Peyer's patch (tissue), 4 donors: ENCODE data around the gene PHRF1.

Experiments used
- POLR2A ChIP-seq, 2 donors: fragments of 450-650 bp; IDR thresholded peaks; one replicate each; pipeline ENCODE4 v1.5.1; 2017; ENCODE audit warnings: antibody characterized with exemption in 2 of 2, mild to moderate bottlenecking in 2 of 2, moderate library complexity in 2 of 2
- TF ChIP-seq, protein P1 (sequence below), 6 experiments: fragments of 450-650 bp in 4 of 6; fragments of 200-600 bp in 2 of 6; sonication (generic) in 1 of 6; IDR thresholded peaks; one replicate each; pipeline ENCODE4 v1.5.1; 2017 to 2019; ENCODE audit warnings: antibody characterized with exemption in 6 of 6, mild to moderate bottlenecking in 3 of 6, moderate library complexity in 1 of 6

DNA sequence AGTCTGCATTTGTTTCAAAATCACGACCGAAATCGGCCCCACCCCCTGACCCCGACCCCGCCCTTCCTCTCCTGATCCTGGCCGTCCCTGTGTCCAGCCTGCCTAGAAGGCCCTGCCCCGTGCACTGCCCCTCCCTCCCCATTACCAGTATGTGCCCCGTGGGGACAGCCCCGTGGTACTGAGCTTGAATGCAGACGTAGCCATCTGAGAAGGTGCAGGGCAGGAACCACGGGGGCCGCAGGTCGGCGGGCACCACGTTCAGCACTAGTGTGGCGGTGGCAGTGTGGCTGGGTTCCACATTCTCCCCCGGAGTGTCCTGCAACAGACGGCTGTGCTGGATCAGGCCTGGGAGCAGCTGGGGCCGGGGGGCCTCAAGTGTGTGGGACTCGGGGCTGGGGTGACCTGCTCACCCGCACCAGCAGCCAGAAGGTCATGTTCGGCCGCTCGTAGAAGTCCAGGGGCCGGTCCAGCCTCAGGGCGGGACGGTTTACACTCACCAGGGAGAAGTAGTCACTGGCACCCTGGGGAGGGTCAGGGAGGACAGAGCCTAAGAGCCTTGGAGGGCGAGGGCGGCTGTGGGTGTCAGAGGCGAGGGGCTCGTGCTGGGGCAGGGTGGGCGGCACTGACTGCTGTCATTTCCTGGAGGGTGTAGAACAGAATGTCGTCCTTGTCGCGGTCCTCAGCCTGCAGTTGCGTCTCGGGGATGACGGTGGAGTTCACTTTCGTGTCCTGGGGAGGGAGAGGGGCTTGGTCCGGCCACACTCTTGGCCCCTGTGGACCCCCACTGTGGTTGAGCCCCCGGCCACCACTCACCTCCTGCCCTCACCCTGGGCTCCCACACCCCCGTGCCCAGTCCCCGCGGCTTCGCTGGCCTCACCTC lies 44.9 kb downstream of the PHRF1 start:
- TF ChIP-seq, protein P1, sequence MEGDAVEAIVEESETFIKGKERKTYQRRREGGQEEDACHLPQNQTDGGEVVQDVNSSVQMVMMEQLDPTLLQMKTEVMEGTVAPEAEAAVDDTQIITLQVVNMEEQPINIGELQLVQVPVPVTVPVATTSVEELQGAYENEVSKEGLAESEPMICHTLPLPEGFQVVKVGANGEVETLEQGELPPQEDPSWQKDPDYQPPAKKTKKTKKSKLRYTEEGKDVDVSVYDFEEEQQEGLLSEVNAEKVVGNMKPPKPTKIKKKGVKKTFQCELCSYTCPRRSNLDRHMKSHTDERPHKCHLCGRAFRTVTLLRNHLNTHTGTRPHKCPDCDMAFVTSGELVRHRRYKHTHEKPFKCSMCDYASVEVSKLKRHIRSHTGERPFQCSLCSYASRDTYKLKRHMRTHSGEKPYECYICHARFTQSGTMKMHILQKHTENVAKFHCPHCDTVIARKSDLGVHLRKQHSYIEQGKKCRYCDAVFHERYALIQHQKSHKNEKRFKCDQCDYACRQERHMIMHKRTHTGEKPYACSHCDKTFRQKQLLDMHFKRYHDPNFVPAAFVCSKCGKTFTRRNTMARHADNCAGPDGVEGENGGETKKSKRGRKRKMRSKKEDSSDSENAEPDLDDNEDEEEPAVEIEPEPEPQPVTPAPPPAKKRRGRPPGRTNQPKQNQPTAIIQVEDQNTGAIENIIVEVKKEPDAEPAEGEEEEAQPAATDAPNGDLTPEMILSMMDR (IDR thresholded peaks at IDR 0.05): no peak
- TF ChIP-seq POLR2A (IDR thresholded peaks at IDR 0.05): no peak
